ENCODE data around the gene NBEA.

DNA sequence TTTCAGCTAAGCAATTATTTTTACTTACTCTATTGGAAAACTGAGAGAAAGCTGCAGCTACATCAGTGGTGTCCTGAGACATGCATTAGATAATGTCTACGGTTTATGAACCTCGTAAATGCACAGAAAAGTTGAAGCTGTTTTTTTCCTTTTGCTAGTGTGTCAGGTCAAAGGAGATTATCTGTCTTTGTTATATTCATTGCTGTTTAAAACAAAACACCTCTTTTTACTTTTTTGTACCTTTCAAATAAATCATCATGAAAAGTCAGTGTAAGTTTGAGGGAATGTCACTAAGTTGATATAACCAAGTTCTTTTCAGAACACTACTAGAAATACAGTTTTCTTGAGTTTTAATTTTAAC, 2.2 kb downstream of the NBEA start:
- TF ChIP-seq, protein P1, sequence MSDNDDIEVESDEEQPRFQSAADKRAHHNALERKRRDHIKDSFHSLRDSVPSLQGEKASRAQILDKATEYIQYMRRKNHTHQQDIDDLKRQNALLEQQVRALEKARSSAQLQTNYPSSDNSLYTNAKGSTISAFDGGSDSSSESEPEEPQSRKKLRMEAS (IDR thresholded peaks at IDR 0.05), result no peak
- TF ChIP-seq TAF1 (IDR thresholded peaks at IDR 0.05; ENCODE audit: low read depth) (no peak), RAD21 (IDR thresholded peaks at IDR 0.05; ENCODE audit: low read depth) (no peak), EGR1 (IDR thresholded peaks at IDR 0.05) (no peak)

All from Ishikawa (cell line).